GM21390 (cell line): ENCODE data around the gene LHX5.
"Not testable (repeated sequence)": the region's sequence is repeated elsewhere in the genome, so short reads cannot be mapped to it uniquely, and the experiment has no call there.

Experiments used
- ATAC-seq: cut with Tn5 transposase; IDR thresholded peaks from one replicate; pipeline ENCODE4 v1.9.1; 2021; ENCODE audit not compliant: unreplicated experiment

Gene LHX5

GRCh38 chr12:113471619-113472171 is at the start of gene LHX5:
Gene LHX5, minus strand, starts transcription at chr12:113471871. Its CDS starts 373 bp downstream, at chr12:113471498.
- ATAC-seq = no peak

GRCh38 chr12:113519464-113520307 is 48.0 kb upstream of the LHX5 start:
- ATAC-seq = no peak

GRCh38 chr12:113515082-113515856 is 43.6 kb upstream of the LHX5 start:
- no peak for ATAC-seq

DNA sequence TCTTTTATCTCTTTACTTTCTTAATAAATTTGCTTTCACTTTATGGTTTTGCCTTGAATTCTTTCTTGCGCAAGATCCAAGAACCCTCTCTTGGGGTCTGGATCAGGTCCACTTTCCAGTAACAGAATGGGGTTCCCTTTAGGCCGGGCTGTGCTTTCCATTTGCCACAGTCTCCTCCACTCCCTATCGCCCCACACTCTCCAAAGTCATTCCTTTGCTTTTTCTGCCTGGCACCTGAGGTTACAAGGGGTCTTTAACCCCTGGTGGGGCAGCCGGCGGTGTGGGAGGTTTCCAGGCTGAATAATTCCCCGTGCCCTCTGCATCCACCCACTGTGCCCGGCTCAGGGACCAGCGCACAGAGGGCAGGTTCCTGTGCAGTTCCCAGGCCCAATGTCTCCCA is 42.9 kb upstream of the LHX5 start:
- no peak for ATAC-seq

- ATAC-seq = no peak
Measured at GRCh38 chr12:113512568-113512967, 40.9 kb upstream of the LHX5 start.

- ATAC-seq = no peak
Measured at GRCh38 chr12:113506867-113507266, 35.2 kb upstream of the LHX5 start.

GRCh38 chr12:113505941-113506340 is 34.3 kb upstream of the LHX5 start:
- ATAC-seq = no peak

- ATAC-seq = no peak
Measured at GRCh38 chr12:113504917-113505316, 33.2 kb upstream of the LHX5 start.

GRCh38 chr12:113500782-113501311 is 29.2 kb upstream of the LHX5 start:
- no peak for ATAC-seq

DNA sequence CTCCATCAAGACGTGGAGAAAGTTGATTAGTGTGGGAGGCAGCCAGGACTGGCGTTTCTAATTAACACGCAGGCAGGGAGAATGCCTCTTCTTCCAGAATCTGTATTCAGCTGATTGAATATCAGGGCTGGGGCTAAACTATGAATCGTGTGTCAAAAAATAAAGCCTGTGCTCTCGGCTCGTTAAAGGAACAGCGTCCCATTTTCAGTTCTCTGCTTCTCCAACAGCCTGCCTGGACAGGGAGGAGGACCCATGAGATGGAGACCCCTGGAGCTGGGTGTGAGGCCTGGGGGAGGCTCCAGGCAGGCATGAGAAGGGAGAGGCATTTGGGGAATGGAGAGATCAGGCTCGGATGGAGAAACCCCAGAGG is 28.6 kb upstream of the LHX5 start:
- no peak for ATAC-seq

DNA sequence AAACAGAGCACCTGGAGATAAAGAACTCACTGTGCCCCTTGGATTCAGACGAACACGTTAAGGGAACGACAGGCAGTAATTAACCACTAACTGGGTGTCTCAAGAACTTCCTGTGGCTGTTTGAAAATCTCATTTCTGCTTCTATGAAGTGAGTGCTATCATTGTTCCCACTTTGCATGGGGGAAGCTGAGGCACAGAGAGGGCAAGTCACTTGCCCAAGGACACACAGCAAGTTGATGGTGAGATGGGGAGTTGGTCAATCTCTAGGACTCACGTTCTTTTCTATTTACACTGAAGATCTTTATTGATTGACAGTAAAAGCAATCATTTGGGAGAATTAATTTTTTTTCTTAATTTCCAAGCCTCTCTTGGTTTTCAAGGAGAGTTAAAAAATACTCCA is 26.8 kb upstream of the LHX5 start:
- ATAC-seq = no peak

DNA sequence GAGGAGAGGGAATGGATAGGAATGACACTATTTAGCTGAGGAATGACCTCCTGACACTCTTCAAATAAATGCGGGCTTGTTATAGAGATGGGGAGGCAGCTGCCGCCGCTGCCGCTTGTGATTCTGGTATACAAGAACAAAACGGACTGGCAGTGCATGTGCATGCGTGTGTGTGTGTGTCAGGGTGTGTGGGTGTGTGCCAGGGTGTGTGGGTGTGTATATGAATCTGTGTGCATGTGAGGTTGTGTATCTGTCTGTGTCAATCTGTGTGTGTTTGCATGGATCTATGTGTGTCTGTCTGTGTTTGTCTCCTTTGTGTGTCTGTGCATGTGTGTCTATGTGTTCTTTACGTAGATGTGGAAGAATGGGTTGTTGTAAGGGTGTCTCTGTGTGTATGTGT is 26.0 kb upstream of the LHX5 start:
- no peak for ATAC-seq

- not testable (repeated sequence) for ATAC-seq
Measured at GRCh38 chr12:113495941-113496340, 24.3 kb upstream of the LHX5 start.

DNA sequence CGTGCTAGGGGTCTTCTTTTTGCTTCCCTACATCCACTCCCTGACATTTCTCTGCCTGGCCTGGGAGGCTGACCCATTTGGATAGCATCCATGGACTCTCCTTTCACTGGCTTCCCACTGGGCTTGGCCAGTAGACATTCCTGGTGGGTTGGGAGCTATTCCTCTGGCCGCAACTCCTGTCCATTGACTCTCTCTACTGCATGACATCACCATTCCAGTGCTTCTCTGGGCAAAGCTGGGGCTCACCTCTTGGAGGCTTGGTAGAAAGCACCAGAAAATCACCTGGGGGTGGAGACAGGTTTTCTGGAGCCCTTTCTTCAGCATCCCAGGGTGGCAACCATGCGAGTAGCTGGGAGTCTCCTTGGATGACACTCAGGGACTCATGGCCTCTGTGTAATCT is 16.7 kb upstream of the LHX5 start:
- ATAC-seq = no peak

GRCh38 chr12:113486722-113487121 is 15.1 kb upstream of the LHX5 start:
- ATAC-seq = no peak

DNA sequence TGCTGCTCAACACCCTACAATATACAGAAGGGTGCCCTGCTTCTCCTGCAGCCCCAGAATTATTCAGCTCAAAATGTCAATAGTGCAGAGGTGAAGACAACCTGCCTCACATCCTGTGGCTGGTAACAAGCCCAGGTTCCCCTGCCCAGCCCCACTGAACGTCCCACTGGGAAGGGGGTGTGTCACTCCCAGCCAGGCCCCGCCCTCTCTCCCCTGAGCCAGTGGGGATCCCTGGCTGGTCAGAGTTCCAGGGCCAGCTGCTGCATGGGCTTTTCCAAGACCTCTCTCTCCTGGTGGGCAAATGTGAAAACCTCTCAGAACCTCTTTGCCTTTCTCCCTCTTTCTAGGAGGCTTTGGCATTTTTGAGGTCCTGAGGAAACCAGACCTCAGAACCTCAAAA is 13.7 kb upstream of the LHX5 start:
- no peak for ATAC-seq

DNA sequence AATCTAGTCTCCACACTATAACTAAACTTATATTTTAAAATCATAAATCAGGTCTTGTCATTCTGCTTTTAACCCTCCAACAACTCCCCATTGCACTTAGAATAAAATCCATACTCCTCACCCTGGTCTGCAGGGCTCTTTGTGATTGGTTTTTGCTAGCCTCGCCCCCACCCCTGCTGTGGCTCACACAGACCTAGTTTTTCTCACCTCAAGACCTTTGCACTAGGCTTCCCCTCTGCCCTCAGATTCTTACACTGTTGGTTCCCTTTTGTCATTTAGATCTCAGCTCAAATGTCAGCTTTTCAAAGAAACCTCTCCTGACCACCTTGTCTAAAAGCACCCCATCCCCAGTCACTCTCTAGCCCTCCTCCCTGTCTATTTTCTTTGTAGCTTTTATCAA is 10.7 kb upstream of the LHX5 start:
- ATAC-seq = no peak

DNA sequence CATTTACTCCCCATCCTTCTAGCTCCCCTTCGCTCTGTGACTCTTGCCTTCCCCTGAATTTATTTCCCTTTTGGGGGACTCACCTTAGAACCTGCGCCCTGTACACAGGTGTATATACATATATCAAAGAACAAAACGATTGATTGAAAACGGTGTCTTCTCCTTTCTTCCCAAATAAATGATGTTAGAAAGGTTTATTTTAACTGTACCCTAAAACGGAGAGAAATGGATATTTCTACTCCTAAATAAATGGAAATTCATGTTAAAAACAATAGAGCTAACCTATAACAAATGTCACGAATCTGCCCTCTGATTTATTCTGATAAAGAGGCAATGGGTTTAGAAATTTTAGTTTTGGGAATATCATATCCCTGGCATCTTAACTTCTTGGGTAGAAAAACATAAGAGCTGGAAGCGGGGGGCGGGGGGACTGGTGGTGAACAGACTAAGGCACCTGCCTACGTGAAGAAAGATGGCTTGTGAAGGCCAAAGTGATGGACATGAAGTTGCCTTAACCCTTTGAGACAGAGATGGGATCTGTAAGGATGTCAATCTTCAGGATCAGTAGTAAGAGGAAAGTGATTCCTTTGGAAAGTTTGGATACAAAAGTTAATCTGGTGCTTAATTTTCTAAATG is 8.8 kb upstream of the LHX5 start:
- no peak for ATAC-seq

DNA sequence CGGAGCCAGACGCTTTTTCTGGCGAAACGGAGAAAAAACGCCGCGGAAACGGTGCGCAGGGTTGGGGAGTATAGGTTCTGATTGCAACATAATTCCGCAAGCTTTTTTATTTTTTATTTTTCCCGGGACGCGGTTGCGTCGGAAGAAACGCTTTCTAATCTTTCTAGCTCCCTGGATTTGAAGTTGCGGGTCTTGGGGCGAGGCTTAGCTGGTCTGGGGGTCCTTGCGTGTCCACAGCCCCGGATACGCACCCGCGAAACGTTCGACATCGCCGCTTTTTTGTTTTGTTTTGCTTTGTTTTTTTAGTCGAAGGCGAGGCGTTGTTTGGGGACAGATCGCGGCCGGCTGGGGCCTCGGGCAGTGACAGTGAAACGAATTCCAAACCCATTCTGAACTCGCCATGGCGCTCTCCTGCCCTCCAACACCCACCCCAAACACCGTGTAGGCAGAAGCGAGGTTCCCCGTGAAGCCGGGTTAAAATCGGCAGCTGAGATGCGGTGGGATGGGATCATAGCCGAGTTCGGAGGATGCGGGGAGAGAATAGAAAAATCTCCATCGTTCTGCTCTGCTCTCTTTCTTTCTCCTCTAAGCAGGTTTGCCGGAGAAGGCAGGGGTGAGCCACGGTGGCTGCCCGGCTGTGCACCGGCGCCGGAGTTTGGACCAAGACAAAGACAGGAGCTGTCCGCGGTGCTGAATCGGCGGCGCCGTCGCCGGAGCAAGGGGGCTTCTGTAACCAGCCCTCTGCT is 8.1 kb upstream of the LHX5 start:
- no peak for ATAC-seq

DNA sequence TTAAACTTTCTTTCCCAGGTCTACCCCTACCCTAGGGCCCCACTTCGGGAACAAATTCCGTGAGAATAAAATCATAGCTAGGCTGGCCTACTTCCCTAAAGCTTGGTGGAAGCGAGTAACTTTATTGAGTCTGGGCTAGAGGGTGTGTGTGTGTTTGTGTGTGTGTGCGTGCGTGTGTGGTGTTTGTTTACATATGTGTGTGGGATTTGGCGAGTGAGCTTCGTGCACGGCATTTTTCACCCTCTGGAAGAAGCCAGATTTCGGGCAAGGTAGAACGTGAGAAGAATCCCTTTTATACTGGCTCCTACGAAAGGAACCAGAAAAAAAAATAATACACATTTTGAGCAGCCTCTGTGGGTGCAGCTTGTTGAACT is 7.5 kb upstream of the LHX5 start:
- no peak for ATAC-seq
